ENCODE results near the gene TTL. TPM values are rescaled to one million over a fixed set of nuclear protein-coding genes. Genes with fewer than 3 reads are reported as not detected.
"Not testable (repeated sequence)": the region's sequence is repeated elsewhere in the genome, so short reads cannot be mapped to it uniquely, and the experiment has no call there.

TTL gene
- total RNA-seq, 1 donor, result 15.1 TPM

DNA sequence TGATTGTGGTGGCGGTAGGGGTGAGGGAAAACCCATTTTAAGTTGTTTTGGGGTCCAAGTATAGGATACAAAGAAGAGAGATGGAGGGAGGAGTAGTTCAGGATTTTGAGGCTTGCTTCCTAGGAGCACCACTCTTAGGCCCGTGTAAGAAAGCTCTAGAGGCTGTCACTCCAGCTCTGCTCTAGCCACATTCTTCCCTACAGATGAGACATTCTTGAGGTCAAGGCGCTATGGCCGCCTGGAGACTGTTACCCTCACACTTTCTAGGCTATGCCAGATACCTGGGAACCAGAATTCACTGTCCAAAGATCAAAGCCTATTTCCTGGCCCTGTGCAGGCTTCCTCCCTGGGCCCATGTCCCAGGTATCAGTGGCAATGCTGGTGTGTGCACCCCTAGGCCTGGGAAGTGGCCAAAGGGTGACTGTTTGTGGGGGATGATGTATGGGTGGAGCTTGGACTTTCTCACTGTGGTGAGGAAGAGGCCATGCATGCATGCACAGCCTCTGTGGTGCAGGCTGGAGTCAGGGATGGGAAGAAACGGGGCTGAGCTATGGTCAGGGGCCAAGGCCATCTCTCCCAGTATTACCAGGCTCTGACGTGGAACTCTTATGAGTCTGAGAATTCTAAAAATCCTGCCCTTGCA lies 7.0 kb upstream of the TTL start:
- no peak for DNase-seq (ENCODE audit: low read depth in 2 of 3, low spot score in 2 of 3)

GRCh38 chr2:112476434-112476833 lies 5.5 kb upstream of the TTL start:
- no peak for DNase-seq (ENCODE audit: low read depth in 2 of 3, low spot score in 2 of 3)

DNA sequence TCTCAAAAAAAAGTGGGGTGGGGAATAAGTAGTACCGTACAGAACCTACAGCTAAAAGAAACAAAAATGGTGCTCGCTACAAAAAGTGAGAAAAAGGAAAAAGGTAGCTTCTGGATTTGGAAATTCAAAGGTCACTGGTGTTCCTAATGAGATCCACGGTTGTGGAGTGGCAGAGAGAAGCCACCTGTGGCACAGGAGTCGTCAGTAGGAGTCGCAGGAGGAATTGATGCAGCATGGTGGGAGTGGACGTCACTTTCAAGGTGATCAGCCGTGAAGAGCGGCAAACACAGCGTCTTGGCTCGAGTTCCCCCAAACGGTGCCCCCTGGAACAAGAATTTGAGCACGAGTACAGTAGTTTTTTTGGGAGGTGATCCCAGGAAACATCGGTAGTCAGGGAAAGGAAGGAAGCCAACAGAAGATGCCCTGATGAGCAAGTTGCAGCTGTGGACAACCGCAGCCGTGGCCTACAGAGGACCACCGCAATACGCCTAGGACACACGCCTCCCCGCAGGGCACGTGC lies 1.4 kb upstream of the TTL start:
- DNase-seq (ENCODE audit: low read depth in 2 of 3, low spot score in 2 of 3), result peak in 2 of 3 donors; percentile 23 to 26

DNA sequence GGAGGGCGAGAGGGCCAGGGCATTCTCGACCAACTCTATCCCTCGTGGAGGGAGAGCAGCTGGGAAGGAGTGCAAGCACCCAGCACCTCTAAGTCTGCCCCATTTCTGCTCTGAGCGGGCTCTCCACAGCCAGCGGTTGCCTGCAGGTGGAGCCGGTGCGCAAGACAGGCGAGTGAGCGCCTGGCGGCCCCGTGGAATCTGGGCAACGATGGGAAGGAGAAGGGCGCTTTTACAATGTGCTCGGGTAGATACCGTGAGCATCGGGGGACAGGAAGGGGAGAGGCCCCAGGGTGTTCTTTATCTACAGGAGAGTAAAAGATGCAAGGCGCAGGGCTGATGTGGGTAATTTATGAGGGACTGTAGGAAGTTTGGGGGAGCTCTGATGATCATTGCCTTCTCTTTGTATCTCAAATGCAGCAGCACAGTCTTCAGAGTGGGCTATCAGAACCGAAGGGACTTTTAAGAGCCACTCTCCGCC lies 867 bp upstream of the TTL start:
- DNase-seq (ENCODE audit: low read depth in 2 of 3, low spot score in 2 of 3), result peak; percentile 63 to 90 (median 87)

DNA sequence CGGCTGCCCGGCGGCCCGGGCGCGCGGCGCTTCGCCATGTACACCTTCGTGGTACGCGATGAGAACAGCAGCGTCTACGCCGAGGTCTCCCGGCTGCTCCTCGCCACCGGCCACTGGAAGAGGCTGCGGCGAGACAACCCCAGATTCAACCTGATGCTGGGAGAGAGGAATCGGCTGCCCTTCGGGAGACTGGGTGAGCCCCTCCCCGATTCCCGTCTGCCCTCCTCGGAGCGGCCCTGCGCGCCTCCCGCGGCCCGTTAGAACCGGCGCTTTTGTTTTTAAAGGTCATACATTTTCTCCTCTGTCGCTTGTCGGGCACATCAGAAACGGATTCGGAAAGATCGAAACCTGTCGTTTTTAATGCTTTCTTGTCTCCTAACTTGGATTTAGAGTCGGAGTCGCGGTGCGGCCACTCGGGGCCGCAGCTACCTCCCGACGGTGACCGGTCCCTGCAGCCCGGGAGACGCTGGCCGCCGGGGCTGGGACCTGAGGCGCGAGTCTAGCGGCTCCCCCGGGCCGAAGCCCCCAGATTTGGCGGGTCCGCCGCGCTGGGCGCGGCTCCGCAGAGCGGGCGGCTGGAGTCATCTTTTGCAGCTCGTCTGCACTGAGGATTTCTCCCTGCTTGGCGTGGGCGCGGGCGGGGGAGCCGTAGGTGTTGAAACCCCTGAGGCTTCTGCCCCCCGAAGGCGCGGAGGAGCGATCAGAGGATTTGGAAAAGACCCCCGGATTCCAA lies 519 bp downstream of the TTL start:
- DNase-seq (ENCODE audit: low read depth in 2 of 3, low spot score in 2 of 3), result peak in 2 of 3 donors; percentile 29 to 32

DNA sequence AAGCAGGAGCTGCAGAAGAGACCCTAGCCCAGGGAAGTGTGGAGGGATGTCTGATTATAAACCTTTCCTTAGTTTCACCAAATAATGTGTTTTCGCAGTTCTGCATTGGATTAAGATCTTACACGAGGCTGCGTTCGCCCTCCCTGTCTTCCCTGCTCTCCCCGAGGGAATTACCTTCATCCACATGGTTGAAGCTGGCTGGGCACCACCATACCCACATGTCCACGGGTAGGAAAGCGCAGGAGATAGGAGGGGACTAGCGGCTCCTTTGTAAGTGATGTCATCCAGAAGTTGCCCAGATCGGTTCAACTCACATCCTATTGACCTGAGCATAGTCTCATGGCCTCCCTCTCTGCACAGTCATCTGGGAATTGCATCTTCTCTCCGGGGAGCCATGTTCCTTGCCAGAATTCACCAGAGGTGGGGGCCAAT lies 1.1 kb downstream of the TTL start:
- DNase-seq (ENCODE audit: low read depth in 2 of 3, low spot score in 2 of 3), result no peak

- DNase-seq (ENCODE audit: low read depth in 2 of 3, low spot score in 2 of 3), result no peak
Observed at GRCh38 chr2:112483831-112484230, 1.9 kb downstream of the TTL start.

GRCh38 chr2:112485849-112486248 lies 3.9 kb downstream of the TTL start:
- no peak for DNase-seq (ENCODE audit: low read depth in 2 of 3, low spot score in 2 of 3)

DNA sequence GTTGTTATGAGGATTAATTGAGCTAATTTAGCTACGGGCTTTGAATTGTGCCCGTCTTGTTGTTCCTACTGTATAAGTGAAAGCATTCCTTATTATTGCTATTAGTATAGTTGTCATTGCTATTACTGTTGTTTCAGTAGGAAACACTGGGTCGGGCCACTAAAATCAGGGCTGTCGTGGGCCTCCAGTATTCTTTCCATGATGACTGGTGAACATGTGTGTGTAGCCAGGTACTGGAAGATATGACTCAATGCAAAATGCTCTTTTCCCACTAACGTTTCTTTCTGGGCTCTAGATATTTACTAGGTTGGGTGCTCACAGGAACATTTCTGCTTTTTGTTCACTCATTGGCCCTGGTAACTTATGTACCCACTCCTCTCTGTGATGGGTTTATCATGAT lies 4.9 kb downstream of the TTL start:
- no peak for DNase-seq (ENCODE audit: low read depth in 2 of 3, low spot score in 2 of 3)

DNA sequence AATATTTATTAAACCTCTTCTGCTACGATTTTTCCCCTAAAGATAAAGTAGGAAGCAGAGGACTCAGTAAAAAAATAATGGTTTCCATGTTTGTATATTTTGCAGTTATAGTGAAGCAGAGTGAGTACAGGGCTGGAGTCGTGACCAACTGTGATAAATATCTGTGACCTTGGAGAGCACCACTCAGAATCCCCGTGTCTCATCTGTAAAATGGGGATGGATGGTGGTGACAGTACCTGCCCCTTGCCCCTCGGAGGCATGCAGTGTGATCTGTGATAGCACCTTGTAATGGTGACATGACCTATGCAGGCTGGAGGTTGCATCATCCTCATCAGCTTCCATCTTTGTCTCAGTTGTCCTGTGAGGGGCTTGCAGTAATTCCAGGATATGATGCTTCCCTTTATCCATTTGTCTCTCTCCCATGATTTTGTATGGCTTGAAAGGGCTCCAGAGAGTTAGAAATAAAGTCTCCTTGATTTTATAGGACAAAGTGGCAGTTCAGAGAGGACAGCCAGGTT lies 5.5 kb downstream of the TTL start:
- DNase-seq (ENCODE audit: low read depth in 2 of 3, low spot score in 2 of 3), result no peak

DNA sequence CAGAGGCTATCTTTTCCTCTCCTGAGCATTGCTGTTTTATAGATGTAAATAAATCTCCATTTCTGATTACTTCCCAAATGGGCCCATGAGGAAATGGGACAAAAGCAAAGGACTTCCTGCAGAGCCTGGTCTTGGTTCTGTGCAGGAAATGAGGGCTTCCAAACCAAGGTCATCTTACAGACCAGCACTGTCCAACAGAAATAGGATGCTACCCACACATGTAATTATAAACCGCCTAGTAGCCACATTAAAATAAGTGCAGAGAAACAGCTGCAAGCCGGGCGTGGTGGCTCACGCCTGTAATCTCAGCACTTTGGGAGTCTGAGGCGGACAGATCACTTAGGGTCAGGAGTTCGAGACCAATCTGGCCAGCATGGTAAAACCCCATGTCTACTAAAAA lies 6.2 kb downstream of the TTL start:
- DNase-seq (ENCODE audit: low read depth in 2 of 3, low spot score in 2 of 3), result no peak

- no peak for DNase-seq (ENCODE audit: low read depth in 2 of 3, low spot score in 2 of 3)
Observed at GRCh38 chr2:112491946-112492345, 10.0 kb downstream of the TTL start.

DNA sequence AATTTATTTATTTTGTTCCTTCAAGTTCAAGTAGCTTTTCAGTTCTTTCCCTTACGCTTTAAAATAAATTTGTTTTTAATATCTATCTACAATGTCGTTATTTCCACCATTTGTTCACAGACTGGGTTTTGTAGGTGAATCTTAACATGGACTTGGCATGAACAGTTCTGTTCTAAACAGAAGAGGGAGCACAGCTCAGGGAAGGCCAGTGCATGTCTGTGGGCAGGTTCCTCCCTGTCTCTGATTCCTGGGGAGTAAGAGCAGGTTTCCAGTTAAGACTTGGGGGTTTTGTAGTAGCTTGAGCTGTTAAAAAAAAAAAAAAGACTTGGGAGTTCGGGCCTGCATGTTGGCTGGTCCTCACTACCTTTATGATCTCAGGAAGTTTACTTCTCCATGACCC lies 11.1 kb downstream of the TTL start:
- DNase-seq (ENCODE audit: low read depth in 2 of 3, low spot score in 2 of 3), result no peak

DNA sequence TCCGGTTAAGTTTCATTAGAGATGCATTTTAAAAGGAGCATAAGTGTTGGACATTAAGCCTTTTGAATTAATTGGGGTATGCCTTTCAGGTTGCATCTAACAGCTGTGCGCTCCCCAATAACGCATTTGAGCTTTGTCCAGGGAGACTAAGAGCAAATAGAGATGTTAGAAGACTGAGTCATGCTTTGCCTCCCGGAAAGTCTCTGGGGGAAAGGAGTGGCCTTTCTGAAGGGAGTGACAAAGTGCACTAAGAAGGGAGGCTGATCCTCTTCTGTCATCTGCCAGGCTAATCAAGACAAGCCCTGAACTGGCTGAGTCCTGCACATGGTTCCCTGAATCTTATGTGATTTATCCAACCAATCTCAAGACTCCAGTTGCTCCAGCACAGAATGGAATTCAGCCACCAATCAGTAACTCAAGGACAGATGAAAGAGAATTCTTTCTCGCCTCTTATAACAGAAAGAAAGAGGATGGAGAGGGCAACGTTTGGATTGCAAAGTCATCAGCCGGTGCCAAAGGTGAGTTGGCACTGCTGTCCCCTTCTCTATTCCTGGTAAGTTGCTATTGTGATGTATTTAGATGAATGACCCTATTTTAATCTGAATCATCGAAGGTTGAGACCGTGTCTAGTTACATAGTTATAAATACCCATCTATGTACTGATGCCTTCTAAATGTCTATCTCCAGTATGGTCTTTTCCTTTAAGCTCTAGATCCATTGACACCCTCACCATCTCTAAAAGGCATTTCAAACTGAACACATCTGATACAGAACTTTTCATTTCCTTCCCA lies 12.1 kb downstream of the TTL start:
- DNase-seq (ENCODE audit: low read depth in 2 of 3, low spot score in 2 of 3), result no peak

- DNase-seq (ENCODE audit: low read depth in 2 of 3, low spot score in 2 of 3), result no peak
Observed at GRCh38 chr2:112494828-112495227, 12.9 kb downstream of the TTL start.

GRCh38 chr2:112495878-112496277 lies 13.9 kb downstream of the TTL start:
- not testable (repeated sequence) for DNase-seq (ENCODE audit: low read depth in 2 of 3, low spot score in 2 of 3)

- peak in 2 of 3 donors; percentile 26 to 70 for DNase-seq (ENCODE audit: low read depth in 2 of 3, low spot score in 2 of 3)
Observed at GRCh38 chr2:112500850-112501484, 19.0 kb downstream of the TTL start.

DNA sequence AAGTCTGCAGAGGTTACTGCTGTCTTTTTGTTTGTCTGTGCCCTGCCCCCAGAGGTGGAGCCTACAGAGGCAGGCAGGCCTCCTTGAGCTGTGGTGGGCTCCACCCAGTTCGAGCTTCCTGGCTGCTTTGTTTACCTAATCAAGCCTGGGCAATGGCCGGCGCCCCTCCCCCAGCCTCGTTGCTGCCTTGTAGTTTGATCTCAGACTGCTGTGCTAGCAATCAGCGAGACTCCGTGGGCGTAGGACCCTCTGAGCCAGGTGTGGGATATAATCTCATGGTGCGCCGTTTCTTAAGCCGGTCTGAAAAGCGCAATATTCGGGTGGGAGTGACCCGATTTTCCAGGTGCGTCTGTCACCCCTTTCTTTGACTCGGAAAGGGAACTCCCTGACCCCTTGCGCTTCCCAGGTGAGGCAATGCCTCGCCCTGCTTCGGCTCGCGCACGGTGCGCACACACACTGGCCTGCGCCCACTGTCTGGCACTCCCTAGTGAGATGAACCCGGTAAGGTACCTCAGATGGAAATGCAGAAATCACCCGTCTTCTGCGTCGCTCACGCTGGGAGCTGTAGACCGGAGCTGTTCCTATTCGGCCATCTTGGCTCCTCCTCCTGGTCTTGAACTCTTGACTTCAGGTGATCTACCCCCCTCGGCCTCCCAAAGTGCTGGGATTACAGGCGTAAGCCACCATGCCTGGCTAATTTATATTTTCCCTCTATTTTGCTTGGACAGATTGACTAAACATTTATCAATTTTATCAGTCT lies 27.5 kb downstream of the TTL start:
- DNase-seq (ENCODE audit: low read depth in 2 of 3, low spot score in 2 of 3), result not testable (repeated sequence)

- DNase-seq (ENCODE audit: low read depth in 2 of 3, low spot score in 2 of 3), result no peak
Observed at GRCh38 chr2:112516801-112517200, 34.8 kb downstream of the TTL start.

DNA sequence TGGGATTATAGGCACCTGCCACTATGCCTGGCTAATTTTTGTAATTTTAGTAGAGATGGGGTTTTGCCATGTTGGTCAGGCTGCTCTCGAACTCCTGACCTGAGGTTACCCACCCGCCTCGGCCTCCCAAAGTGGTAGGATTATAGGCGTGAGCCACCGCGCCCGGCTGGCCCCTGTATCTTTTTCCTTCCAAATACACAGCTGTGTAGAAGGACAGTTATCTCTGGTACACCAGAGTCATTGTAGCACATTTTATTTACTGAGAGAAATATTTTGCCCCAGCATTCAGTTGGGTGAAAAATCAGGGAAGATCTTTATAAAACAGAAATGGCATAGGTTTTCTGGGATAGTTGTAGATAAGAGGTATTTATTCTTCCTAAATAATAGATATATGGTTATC lies 36.9 kb downstream of the TTL start:
- DNase-seq (ENCODE audit: low read depth in 2 of 3, low spot score in 2 of 3), result no peak
